ENCODE data around the gene ZIM2.

The ZIM2 gene

GRCh38 chr19:56808717-56809392, 31.7 kb downstream of the ZIM2 start:
- DNase-seq (ENCODE audit: low read depth) = no peak

GRCh38 chr19:56806639-56807038, 33.9 kb downstream of the ZIM2 start:
- DNase-seq (ENCODE audit: low read depth) = no peak

- no peak for DNase-seq (ENCODE audit: low read depth)
Observed at GRCh38 chr19:56778351-56778750, 62.2 kb downstream of the ZIM2 start.

- DNase-seq (ENCODE audit: low read depth) = no peak
Observed at GRCh38 chr19:56769650-56770049, 70.9 kb downstream of the ZIM2 start.

GRCh38 chr19:56765137-56765536, 75.4 kb downstream of the ZIM2 start:
- no peak for DNase-seq (ENCODE audit: low read depth)

GRCh38 chr19:56764196-56764695, 76.3 kb downstream of the ZIM2 start:
- DNase-seq (ENCODE audit: low read depth) = no peak

GRCh38 chr19:56760842-56761241, 79.7 kb downstream of the ZIM2 start:
- no peak for DNase-seq (ENCODE audit: low read depth)

GRCh38 chr19:56759531-56759930, 81.0 kb downstream of the ZIM2 start:
- no peak for DNase-seq (ENCODE audit: low read depth)

GRCh38 chr19:56751078-56751489, 89.4 kb downstream of the ZIM2 start:
- DNase-seq (ENCODE audit: low read depth) = no peak

- DNase-seq (ENCODE audit: low read depth) = no peak
Observed at GRCh38 chr19:56750658-56751057, 89.9 kb downstream of the ZIM2 start.

GRCh38 chr19:56748378-56748777, 92.1 kb downstream of the ZIM2 start:
- no peak for DNase-seq (ENCODE audit: low read depth)

- DNase-seq (ENCODE audit: low read depth) = no peak
Observed at GRCh38 chr19:56746367-56746766, 94.2 kb downstream of the ZIM2 start.

GRCh38 chr19:56740501-56740900, 100.0 kb downstream of the ZIM2 start:
- DNase-seq (ENCODE audit: low read depth) = no peak

- no peak for DNase-seq (ENCODE audit: low read depth)
Observed at GRCh38 chr19:56736571-56736970, 104.0 kb downstream of the ZIM2 start.

GRCh38 chr19:56732976-56733375, 107.5 kb downstream of the ZIM2 start:
- no peak for DNase-seq (ENCODE audit: low read depth)

GRCh38 chr19:56727677-56728076, 112.8 kb downstream of the ZIM2 start:
- DNase-seq (ENCODE audit: low read depth) = no peak

GRCh38 chr19:56725829-56726424, 114.6 kb downstream of the ZIM2 start:
- DNase-seq (ENCODE audit: low read depth) = no peak

Measured in activated T-cell treated with anti-CD3 and anti-CD28 coated beads for 1 hour (primary cell).